H1 (cell line): ENCODE data around the gene HDAC11. TPM values are rescaled to one million over a fixed set of nuclear protein-coding genes. Genes with fewer than 3 reads are reported as not detected.

ENCODE experiments used
- CTCF ChIA-PET: fragments of 300-600 bp; sonication (Branson Sonifier 250); formaldehyde crosslinking; loops from one replicate; lab custom pipeline; 2021; ENCODE audit not compliant: partially characterized antibody; lab: Charles Lee
- POLR2A ChIA-PET: fragments of 300-600 bp; sonication (Branson Sonifier 250); formaldehyde crosslinking; loops from one replicate; lab custom pipeline; 2021; ENCODE audit warnings: inconsistent platforms; ENCODE audit not compliant: partially characterized antibody; lab: Charles Lee
- DNase-seq, 2 experiments: peaks; one replicate each; pipeline versions ENCODE4 v3.0.0 to v3.0.0-alpha.2; 2010 to 2022; ENCODE audit warnings: low spot score in 2 of 2, low read depth in 1 of 2, mixed read lengths in 1 of 2
- FAIRE-seq: peaks from 2 replicates; lab custom pipeline; 2011; peaks lifted over from hg19 to GRCh38; lab: Jason Lieb, UNC
- H2AFZ ChIP-seq: 2 replicates; pipeline ENCODE4 v1.8.1; 2012; ENCODE audit warnings: low read length, inconsistent platforms
- H2AK5ac ChIP-seq: 2 replicates; pipeline ENCODE4 v1.6.1; 2013; ENCODE audit warnings: low read depth, low read length
- H2BK120ac ChIP-seq: replicated peaks from 2 replicates; pipeline ENCODE3; 2013; ENCODE audit warnings: low read depth, low read length, inconsistent platforms
- H2BK12ac ChIP-seq: 2 replicates; pipeline ENCODE4 v1.6.1; 2013; ENCODE audit warnings: low read depth, low read length
- H2BK15ac ChIP-seq: 2 replicates; pipeline ENCODE4 v1.6.1; 2013; ENCODE audit warnings: low read length
- H2BK20ac ChIP-seq: 2 replicates; pipeline ENCODE4 v1.6.1; 2013; ENCODE audit warnings: low read length
- H2BK5ac ChIP-seq: 2 replicates; pipeline ENCODE4 v1.6.1; 2013; ENCODE audit warnings: low read depth, low read length
- H3K14ac ChIP-seq: 2 replicates; pipeline ENCODE4 v1.6.1; 2013; ENCODE audit warnings: inconsistent platforms; ENCODE audit not compliant: insufficient read length
- H3K18ac ChIP-seq: 2 replicates; pipeline ENCODE4 v1.6.1; 2013; ENCODE audit warnings: low read length; ENCODE audit errors: extremely low read depth
- H3K23ac ChIP-seq: 2 replicates; pipeline ENCODE4 v1.6.1; 2013; ENCODE audit warnings: inconsistent platforms; ENCODE audit not compliant: insufficient read length
- H3K23me2 ChIP-seq: 2 replicates; pipeline ENCODE4 v1.6.1; 2013; ENCODE audit warnings: low read depth, low read length
- H3K27ac ChIP-seq: 2 replicates; pipeline ENCODE4 v1.6.1; 2011; ENCODE audit warnings: low read depth, low read length, inconsistent platforms
- H3K27me3 ChIP-seq, 4 experiments: replicated peaks in 1 of 4; 1 replicate in 1 of 4; 2 replicates in 3 of 4; pipeline versions ENCODE4 v1.6.1 to v1.8.1; 2011 to 2013; ENCODE audit warnings: low read length in 3 of 4, mild to moderate bottlenecking in 3 of 4, inconsistent platforms in 2 of 4, mixed read lengths in 2 of 4, moderate library complexity in 1 of 4; ENCODE audit not compliant: control insufficient read depth in 3 of 4, insufficient read depth in 3 of 4; ENCODE audit errors: extremely low read depth in 1 of 4
- H3K36me3 ChIP-seq, 4 experiments: 2 replicates each; pipeline versions ENCODE4 v1.6.1 to v1.8.1; 2011 to 2013; ENCODE audit warnings: mild to moderate bottlenecking in 4 of 4, low read length in 3 of 4, moderate library complexity in 2 of 4, control low read depth in 1 of 4, inconsistent platforms in 1 of 4; ENCODE audit not compliant: insufficient read depth in 4 of 4, control insufficient read depth in 2 of 4
- H3K4ac ChIP-seq: replicated peaks from 2 replicates; pipeline ENCODE3; 2013; ENCODE audit warnings: low read length, low read depth, mixed read lengths, inconsistent platforms; ENCODE audit not compliant: insufficient read length
- H3K4me1 ChIP-seq, 4 experiments: replicated peaks in 1 of 4; 1 replicate in 1 of 4; 2 replicates in 3 of 4; pipeline versions ENCODE4 v1.6.1 to v1.8.1; 2011 to 2013; ENCODE audit warnings: low read length in 3 of 4, inconsistent platforms in 2 of 4, mixed read lengths in 1 of 4; ENCODE audit not compliant: insufficient read depth in 4 of 4, control insufficient read depth in 3 of 4
- H3K4me2 ChIP-seq, 2 experiments: 2 replicates each; pipeline versions ENCODE4 v1.6.1 to v1.8.1; 2011 to 2013; ENCODE audit warnings: low read depth in 2 of 2, low read length in 2 of 2, control low read depth in 1 of 2, inconsistent platforms in 1 of 2, mild to moderate bottlenecking in 1 of 2; ENCODE audit not compliant: insufficient read depth in 1 of 2
- H3K4me3 ChIP-seq, 4 experiments: fragments of 200-600, 300-600 bp in 1 of 4; sonication (generic), shearing (Covaris generic), sonication (Bioruptor Twin) in 1 of 4; 2 replicates each; pipeline versions ENCODE4 v1.5.1 to v1.8.1; 2011 to 2016; ENCODE audit warnings: low read length in 4 of 4, low read depth in 3 of 4, control low read depth in 2 of 4, inconsistent platforms in 2 of 4, mild to moderate bottlenecking in 2 of 4, mixed read lengths in 1 of 4, moderate library complexity in 1 of 4; ENCODE audit not compliant: insufficient read depth in 2 of 4; ENCODE audit errors: extremely low read depth in 1 of 4
- H3K56ac ChIP-seq: replicated peaks from 2 replicates; pipeline ENCODE3; 2013; ENCODE audit warnings: low read depth, mild to moderate bottlenecking, mixed read lengths, low read length, inconsistent platforms; ENCODE audit not compliant: insufficient read length
- H3K79me1 ChIP-seq: 2 replicates; pipeline ENCODE4 v1.6.1; 2013; ENCODE audit warnings: low read depth, low read length, control low read depth
- H3K79me2 ChIP-seq, 2 experiments: 2 replicates each; pipeline versions ENCODE4 v1.6.1 to v1.8.1; 2012 to 2013; ENCODE audit warnings: low read length in 2 of 2, mild to moderate bottlenecking in 2 of 2, inconsistent platforms in 1 of 2; ENCODE audit not compliant: insufficient read depth in 2 of 2, control insufficient read depth in 1 of 2
- H3K9ac ChIP-seq, 4 experiments: replicated peaks in 1 of 4; 1 replicate in 1 of 4; 2 replicates in 3 of 4; pipeline versions ENCODE4 v1.6.1 to v1.8.1; 2011 to 2013; ENCODE audit warnings: low read depth in 3 of 4, low read length in 3 of 4, control low read depth in 2 of 4, mild to moderate bottlenecking in 2 of 4, moderate library complexity in 2 of 4, inconsistent platforms in 1 of 4; ENCODE audit errors: extremely low read depth in 1 of 4
- H3K9me3 ChIP-seq, 2 experiments: 2 replicates each; pipeline versions ENCODE4 v1.6.1 to v1.8.1; 2012 to 2013; ENCODE audit warnings: mild to moderate bottlenecking in 2 of 2, moderate library complexity in 2 of 2, control low read depth in 1 of 2, inconsistent platforms in 1 of 2, low read depth in 1 of 2, low read length in 1 of 2, mixed read lengths in 1 of 2; ENCODE audit not compliant: insufficient read depth in 2 of 2
- H4K20me1 ChIP-seq, 2 experiments: replicated peaks in 1 of 2; 2 replicates each; pipeline versions ENCODE3 to v1.8.1; 2011 to 2013; ENCODE audit warnings: inconsistent platforms in 2 of 2, low read length in 2 of 2, mild to moderate bottlenecking in 1 of 2; ENCODE audit not compliant: insufficient read depth in 2 of 2, control insufficient read depth in 1 of 2
- H4K5ac ChIP-seq: 2 replicates; pipeline ENCODE4 v1.6.1; 2013; ENCODE audit warnings: low read length, low read depth, mixed read lengths, inconsistent platforms; ENCODE audit not compliant: insufficient read length
- H4K8ac ChIP-seq: 2 replicates; pipeline ENCODE4 v1.8.0; 2013; ENCODE audit warnings: mild to moderate bottlenecking, moderate library complexity, low read length, inconsistent platforms; ENCODE audit not compliant: insufficient read depth; ENCODE audit errors: extremely low read depth
- H4K91ac ChIP-seq: replicated peaks from 2 replicates; pipeline ENCODE3; 2013; ENCODE audit warnings: low read length, mixed read lengths, inconsistent platforms; ENCODE audit not compliant: insufficient read length
- HDAC2 ChIP-seq, 2 experiments: fragments of 300-600 bp in 1 of 2; sonication (generic) in 1 of 2; IDR thresholded peaks; 2 replicates each; pipeline ENCODE4 v1.6.1; 2011 to 2012; ENCODE audit warnings: low read depth in 2 of 2, low read length in 2 of 2, mild to moderate bottlenecking in 2 of 2, moderate library complexity in 2 of 2, borderline replicate concordance in 1 of 2, inconsistent platforms in 1 of 2
- WGBS, 2 experiments: shearing (Covaris generic) in 1 of 2; methylation state at CpG; one replicate each; pipeline versions ENCODE4 v1.1.6 to v1.1.7; 2013 to 2015; ENCODE audit warnings: low lambda C conversion rate in 2 of 2, mixed read lengths in 2 of 2, inconsistent platforms in 1 of 2, low coverage in 1 of 2, missing lambda C conversion rate in 1 of 2; ENCODE audit not compliant: insufficient replicate concordance in 2 of 2, insufficient coverage in 1 of 2, insufficient read length in 1 of 2; ENCODE audit errors: extremely low coverage in 1 of 2, missing lambda C conversion rate in 1 of 2; 5-methylcytosine and 5-hydroxymethylcytosine counted together
- polyA plus RNA-seq, 7 experiments: library from polyadenylated mRNA; depleted of rRNA in 3 of 7; stranded (reverse) in 5 of 7; unstranded in 2 of 7; fragments of >200 nt in 5 of 7; fragments of 200-250 nt in 2 of 7; gene quantifications; 1 replicate in 5 of 7; 2 replicates in 1 of 7; 4 replicates in 1 of 7; pipeline versions ENCODE4 v1.2.1 to v1.2.3, GENCODE V29; 2011 to 2013; ENCODE audit warnings: missing spikeins in 2 of 7, mixed read lengths in 2 of 7
- total RNA-seq: library from RNA; stranded (reverse); fragmentation: NEBNext Ultra II Directional; extraction: Animal tissue kit (Norgen Biotek cat#: 25700); gene quantifications from 2 replicates; pipeline ENCODE4 v1.2.1, GENCODE V29; 2021

HDAC11 gene
- total and polyA plus RNA-seq, 2 of the 8 experiments (the other 6 are each of a cell fraction or from before 2014, with no cell fraction given): 6.8 to 7.4 TPM

DNA sequence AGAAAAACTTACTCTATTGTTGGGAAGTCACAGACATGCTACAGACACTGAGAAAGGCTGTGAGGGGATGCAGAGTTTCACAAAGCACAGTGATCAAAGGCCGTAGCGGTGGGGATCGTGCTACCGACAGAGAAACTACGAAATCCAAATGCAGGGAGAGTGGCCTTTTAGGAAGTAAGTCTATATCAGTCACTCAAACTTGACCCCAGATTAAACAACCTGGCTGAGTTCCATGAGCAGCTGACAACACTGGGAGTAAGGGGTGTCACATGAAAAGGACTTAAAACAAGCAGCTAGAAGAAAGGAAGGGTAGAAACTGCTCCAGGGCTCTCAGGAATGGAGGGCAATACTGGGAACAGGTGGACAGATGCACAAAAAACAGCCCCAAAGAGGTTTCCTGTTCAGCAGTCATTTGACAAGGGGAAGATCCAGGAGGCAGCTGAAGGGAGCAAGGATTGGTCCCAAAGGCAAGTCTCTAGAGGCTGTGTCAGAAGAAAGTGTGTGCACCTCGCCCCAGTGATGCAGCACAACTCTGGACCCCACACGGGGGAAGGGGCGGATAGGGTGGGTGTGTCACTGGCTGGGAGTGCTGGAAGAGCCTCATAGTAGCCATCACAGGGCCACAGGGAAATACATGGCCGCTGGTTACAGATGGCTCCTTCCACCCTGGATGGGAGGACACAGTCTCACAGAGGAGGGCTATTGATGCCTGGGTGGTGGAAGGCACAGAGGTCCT lies 20.3 kb upstream of the HDAC11 start:
- H3K14ac ChIP-seq: no peak overlapping the region
- ChIA-PET CTCF (interaction anchor here (0.5 to 4.8 kb wide), 15 partner anchors 6 to 368 kb away, joined by 3 to 43 read pairs (median 4); partner anchors contain the start of gene HDAC11), POLR2A (interaction anchor here (1.0 kb wide), 1 partner anchor 39 kb away, joined by 3 read pairs; the partner anchor contains the start of gene NUP210)
- no peaks in the 10 kb centered on the region for H4K20me1 ChIP-seq
- no peak overlapping the region for H3K27ac ChIP-seq
- H3K4me2 ChIP-seq: no peak overlapping the region
- peaks cover 3 to 10% (median 9%) of the 10 kb centered on the region in 4 experiments; a peak in 6 of 7 replicates for H3K27me3 ChIP-seq
- peaks cover 0 to 2% (median 0%) of the 10 kb centered on the region in 4 experiments; a peak in 3 of 7 replicates for H3K4me1 ChIP-seq
- no peak for TF ChIP-seq HDAC2 (IDR thresholded peaks at IDR 0.05; ENCODE audit: borderline replicate concordance in 1 of 2, low read depth in 2 of 2, low read length in 2 of 2)
- no peak overlapping the region for H2BK20ac ChIP-seq
- no peaks in the 10 kb centered on the region for H3K9me3 ChIP-seq
- H3K36me3 ChIP-seq: no peaks in the 10 kb centered on the region
- no peak overlapping the region for H3K18ac ChIP-seq
- H3K79me2 ChIP-seq: no peaks in the 10 kb centered on the region
- no peak overlapping the region for H2BK5ac ChIP-seq
- FAIRE-seq (no peak), DNase-seq (no peak)
- H2AFZ ChIP-seq: no peak overlapping the region
- H3K79me1 ChIP-seq: no peaks in the 10 kb centered on the region
- H4K91ac ChIP-seq: no peak overlapping the region
- H3K9ac ChIP-seq: no peak overlapping the region
- WGBS, 2 experiments: 94% methylated on average over 9 of the region's 9 CpGs; no CpG with 5 or more reads in 1 of the 2 experiments
- H2BK12ac ChIP-seq: no peak overlapping the region
- H2BK15ac ChIP-seq: 0 out of 2 replicates have a peak overlapping the region, but pooled peaks have one; percentile 73
- no peak overlapping the region for H2AK5ac ChIP-seq
- H4K8ac ChIP-seq: no peak overlapping the region; the same call in 1 of the 2 replicates
- H3K4ac ChIP-seq: peak overlapping the region; percentile 44
- no peak overlapping the region for H4K5ac ChIP-seq
- no peak overlapping the region for H3K23ac ChIP-seq
- no peak overlapping the region for H2BK120ac ChIP-seq
- no peak overlapping the region for H3K4me3 ChIP-seq
- H3K56ac ChIP-seq: no peak overlapping the region
- no peaks in the 10 kb centered on the region; the same call in 1 of the 2 replicates for H3K23me2 ChIP-seq
